Uterus (tissue), 4 donors: Measurements from ENCODE around the gene ST3GAL2. TPM values are rescaled to one million over a fixed set of nuclear protein-coding genes. Genes with fewer than 3 reads are reported as not detected.
A peak's percentile ranks its signal among the peaks of the same experiment; 100 is the strongest.

Experiments
- DNase-seq, 2 donors: peaks; one replicate each; pipeline ENCODE4 v3.0.0-alpha.2; 2019 to 2020
- H3K27ac ChIP-seq, 2 donors: fragments of 200-600 bp; sonication (generic); 1 replicate in 1 of 2; 2 replicates in 1 of 2; pipeline ENCODE4 v1.5.1; 2016 to 2018
- H3K27me3 ChIP-seq, 2 donors: fragments of 200-600 bp; sonication (generic); one replicate each; pipeline ENCODE4 v1.5.1; 2018 to 2019; ENCODE audit warnings: control low read depth in 1 of 2
- H3K36me3 ChIP-seq, 2 donors: fragments of 200-600 bp; sonication (generic); one replicate each; pipeline ENCODE4 v1.5.1; 2019; ENCODE audit warnings: control low read depth in 1 of 2
- H3K4me1 ChIP-seq, 2 donors: fragments of 200-600 bp; sonication (generic); one replicate each; pipeline ENCODE4 v1.5.1; 2018 to 2019; ENCODE audit warnings: control low read depth in 1 of 2
- H3K4me3 ChIP-seq, 2 donors: fragments of 200-600 bp; sonication (generic); 1 replicate in 1 of 2; 2 replicates in 1 of 2; pipeline ENCODE4 v1.5.1; 2018 to 2019; ENCODE audit warnings: mild to moderate bottlenecking in 1 of 2
- H3K9me3 ChIP-seq, 2 donors: fragments of 200-600 bp; sonication (generic); one replicate each; pipeline ENCODE4 v1.5.1; 2019; ENCODE audit warnings: control low read depth in 1 of 2
- CTCF ChIP-seq, 4 experiments: fragments of 200-600 bp in 2 of 4; fragments of 450-650 bp in 2 of 4; sonication (generic) in 2 of 4; IDR thresholded peaks; one replicate each; pipeline ENCODE4 v1.5.1; 2016 to 2019; ENCODE audit warnings: antibody characterized with exemption in 4 of 4, mild to moderate bottlenecking in 2 of 4, moderate library complexity in 1 of 4
- POLR2A ChIP-seq, 2 donors: fragments of 450-650 bp; IDR thresholded peaks; one replicate each; pipeline ENCODE4 v1.6.1; 2016; ENCODE audit warnings: antibody characterized with exemption in 2 of 2, mild to moderate bottlenecking in 1 of 2, moderate library complexity in 1 of 2
- intact Hi-C: fragments of 100-400 bp; cut with DNase I; formaldehyde crosslinking; loops from one replicate; pipeline ENCODE4 v1.15.1; 2023; ENCODE audit warnings: low total_unique reads
- total RNA-seq, 4 donors: library from RNA; depleted of rRNA in 3 of 4; stranded (reverse); fragments of >200 nt in 3 of 4; gene quantifications; one replicate each; pipeline versions ENCODE4 v1.1.0 to v1.2.4, GENCODE V29; 2014 to 2023
- donor health status: DM: yes; HTN: yes; CAD: no.

Gene ST3GAL2
- total RNA-seq, 4 donors from 2014 or later = 6.2 to 57.9 (median 27.5) TPM

- DNase-seq = peak; percentile 34 to 60
- peaks cover 2 to 11% of the 10 kb centered on the region in 2 donors for H3K4me1 ChIP-seq
- TF ChIP-seq POLR2A (IDR thresholded peaks at IDR 0.05) (no peak), CTCF (IDR thresholded peaks at IDR 0.05) (no peak)
- intact Hi-C loops = loop anchor here (10.0 kb wide), 1 partner anchor 54 kb away; no protein-coding TSS in a partner anchor
- peak overlapping the region; percentile 65 to 92 for H3K4me3 ChIP-seq
- peak overlapping the region; percentile 71 to 81 for H3K27ac ChIP-seq
- no peaks in the 10 kb centered on the region for H3K9me3 ChIP-seq
- no peaks in the 10 kb centered on the region for H3K36me3 ChIP-seq
- H3K27me3 ChIP-seq = no peaks in the 10 kb centered on the region
Measured at GRCh38 chr16:70438585-70438968, 323 bp downstream of the ST3GAL2 start.

GRCh38 chr16:70437582-70438557 lies 1.0 kb downstream of the ST3GAL2 start:
- Histone ChIP-seq H3K9me3 (no peaks in the 10 kb centered on the region), H3K4me1 (peaks cover 7 to 18% of the 10 kb centered on the region in 2 donors), H3K27me3 (no peaks in the 10 kb centered on the region), H3K4me3 (peak overlapping the region; percentile 65 to 92), H3K27ac (peak overlapping the region; percentile 71 to 81), H3K36me3 (no peaks in the 10 kb centered on the region)
- intact Hi-C loops = loop anchor here (10.0 kb wide), 1 partner anchor 53 kb away; no protein-coding TSS in a partner anchor
- peak in 1 of 2 donors; percentile 48 for DNase-seq
- TF ChIP-seq POLR2A (IDR thresholded peaks at IDR 0.05) = no peak
- no peak for TF ChIP-seq CTCF (IDR thresholded peaks at IDR 0.05)

GRCh38 chr16:70437017-70437581 lies 1.8 kb downstream of the ST3GAL2 start:
- no peak overlapping the region for H3K4me3 ChIP-seq
- intact Hi-C loops = loop anchor here (10.0 kb wide), 1 partner anchor 52 kb away; no protein-coding TSS in a partner anchor
- DNase-seq = peak; percentile 56 to 63
- no peaks in the 10 kb centered on the region for H3K9me3 ChIP-seq
- peak overlapping the region; percentile 71 to 81 for H3K27ac ChIP-seq
- H3K36me3 ChIP-seq = no peaks in the 10 kb centered on the region
- no peak for TF ChIP-seq CTCF (IDR thresholded peaks at IDR 0.05)
- no peaks in the 10 kb centered on the region for H3K27me3 ChIP-seq
- peaks cover 7 to 26% of the 10 kb centered on the region in 2 donors for H3K4me1 ChIP-seq

GRCh38 chr16:70434484-70435260 lies 4.2 kb downstream of the ST3GAL2 start:
- peaks cover 7 to 36% of the 10 kb centered on the region in 2 donors for H3K4me1 ChIP-seq

More at GRCh38 chr16:70434484-70435260, 4.2 kb downstream of the ST3GAL2 start:
- no peak for TF ChIP-seq POLR2A (IDR thresholded peaks at IDR 0.05)
- TF ChIP-seq CTCF (IDR thresholded peaks at IDR 0.05) = no peak
- Histone ChIP-seq H3K27me3 (no peaks in the 10 kb centered on the region), H3K36me3 (no peaks in the 10 kb centered on the region), H3K4me3 (no peak overlapping the region), H3K9me3 (no peaks in the 10 kb centered on the region), H3K27ac (peak overlapping the region in 1 of 2 donors; percentile 77)
- no peak for DNase-seq
- intact Hi-C loops = loop anchor here (10.0 kb wide), 1 partner anchor 50 kb away; no protein-coding TSS in a partner anchor
